Measurements from ENCODE around the gene SPSB2.

SPSB2 gene

DNA sequence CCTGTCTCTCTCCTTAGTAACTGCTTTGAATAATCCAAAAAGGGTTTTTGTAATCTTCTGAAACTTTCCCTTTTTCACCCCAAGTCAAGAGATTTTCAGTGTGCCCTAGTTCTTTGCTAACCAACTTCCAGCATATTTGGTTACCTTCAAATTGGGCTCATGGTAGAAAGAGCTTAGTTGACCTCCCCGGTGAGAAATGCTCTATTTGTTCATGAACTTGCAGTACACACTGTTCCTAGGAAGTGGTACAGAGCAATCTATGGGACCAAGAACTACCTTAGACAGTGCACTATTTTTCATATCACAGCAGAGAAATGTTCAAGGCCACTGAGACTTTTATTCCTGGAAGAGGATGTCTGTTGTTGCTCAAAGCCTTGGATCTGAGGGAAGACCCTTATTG is 19.5 kb downstream of the SPSB2 start:
- peaks cover 28% of the 10 kb centered on the region for H3K4me1 ChIP-seq (ENCODE audit: low read length)
- H4K20me1 ChIP-seq (ENCODE audit: insufficient read depth, low read length) = no peaks in the 10 kb centered on the region
- peaks cover 60% of the 10 kb centered on the region for H3K79me2 ChIP-seq (ENCODE audit: low read length)
- H2AFZ ChIP-seq (ENCODE audit: low read length) = no peak overlapping the region
- H3K4me2 ChIP-seq (ENCODE audit: low read depth, low read length) = peak overlapping the region; percentile 89
- TF ChIP-seq EZH2phosphoT487 (IDR thresholded peaks at IDR 0.05; ENCODE audit: low read length) (no peak), EZH2 (optimal IDR thresholded peaks at IDR 0.05; ENCODE audit: low read depth, low read length) (no peak)
- TF ChIP-seq, protein P1, sequence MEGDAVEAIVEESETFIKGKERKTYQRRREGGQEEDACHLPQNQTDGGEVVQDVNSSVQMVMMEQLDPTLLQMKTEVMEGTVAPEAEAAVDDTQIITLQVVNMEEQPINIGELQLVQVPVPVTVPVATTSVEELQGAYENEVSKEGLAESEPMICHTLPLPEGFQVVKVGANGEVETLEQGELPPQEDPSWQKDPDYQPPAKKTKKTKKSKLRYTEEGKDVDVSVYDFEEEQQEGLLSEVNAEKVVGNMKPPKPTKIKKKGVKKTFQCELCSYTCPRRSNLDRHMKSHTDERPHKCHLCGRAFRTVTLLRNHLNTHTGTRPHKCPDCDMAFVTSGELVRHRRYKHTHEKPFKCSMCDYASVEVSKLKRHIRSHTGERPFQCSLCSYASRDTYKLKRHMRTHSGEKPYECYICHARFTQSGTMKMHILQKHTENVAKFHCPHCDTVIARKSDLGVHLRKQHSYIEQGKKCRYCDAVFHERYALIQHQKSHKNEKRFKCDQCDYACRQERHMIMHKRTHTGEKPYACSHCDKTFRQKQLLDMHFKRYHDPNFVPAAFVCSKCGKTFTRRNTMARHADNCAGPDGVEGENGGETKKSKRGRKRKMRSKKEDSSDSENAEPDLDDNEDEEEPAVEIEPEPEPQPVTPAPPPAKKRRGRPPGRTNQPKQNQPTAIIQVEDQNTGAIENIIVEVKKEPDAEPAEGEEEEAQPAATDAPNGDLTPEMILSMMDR (IDR thresholded peaks at IDR 0.05; ENCODE audit: low read length) = no peak
- H3K27me3 ChIP-seq (replicated peaks; ENCODE audit: insufficient read depth, low read length) = no peaks in the 10 kb centered on the region
- H3F3A ChIP-seq (ENCODE audit: insufficient read depth, low read length) = peaks cover 10% of the 10 kb centered on the region
- no peaks in the 10 kb centered on the region for H3K9me2 ChIP-seq (replicated peaks; ENCODE audit: insufficient read depth, low read length)
- H3K9me3 ChIP-seq (replicated peaks; ENCODE audit: insufficient read depth, low read length) = no peaks in the 10 kb centered on the region
- peak overlapping the region; percentile 52 for H3K9ac ChIP-seq (ENCODE audit: low read length)
- H3K36me3 ChIP-seq (replicated peaks; ENCODE audit: insufficient read depth, low read length) = peaks cover 12% of the 10 kb centered on the region
- no peak for DNase-seq
- H3K4me3 ChIP-seq (ENCODE audit: low read length) = peak overlapping the region; percentile 87
- H3K27ac ChIP-seq (ENCODE audit: low read length) = peak overlapping the region; percentile 42; the same call in 1 of the 2 replicates

DNA sequence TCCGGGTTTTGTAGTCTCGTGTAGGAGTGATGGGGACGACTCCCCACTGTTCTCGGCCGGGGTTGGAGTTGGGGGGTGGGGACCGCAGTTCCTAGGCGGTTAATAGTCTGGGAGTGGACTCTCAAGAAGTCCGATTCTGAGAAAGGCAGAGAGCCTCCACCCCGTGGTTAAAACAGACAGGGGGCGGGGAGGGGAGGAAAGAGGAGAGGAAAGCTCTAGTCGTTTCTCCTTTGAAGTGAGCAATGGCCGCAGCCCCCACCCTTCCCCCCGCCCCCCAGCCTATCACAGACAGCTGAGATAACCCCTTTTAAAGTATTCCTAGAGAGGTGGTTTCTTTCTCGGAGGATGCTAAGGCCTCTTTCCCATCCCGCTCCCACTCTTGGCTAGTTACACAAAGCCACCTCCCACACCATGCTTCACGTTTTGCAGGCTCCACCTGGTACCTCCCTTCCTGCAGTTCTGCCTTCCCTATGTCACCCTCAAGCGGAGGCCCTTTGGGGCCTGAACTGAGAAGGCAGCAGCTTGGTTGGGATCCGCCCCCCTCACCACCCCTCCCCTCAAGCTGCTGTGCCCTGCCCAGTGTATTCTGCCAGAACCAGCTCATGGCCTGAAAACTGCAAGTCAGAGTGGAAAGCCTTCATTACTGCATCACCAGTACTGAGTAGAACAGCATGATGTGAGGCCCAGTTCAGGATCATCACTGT is 20.3 kb downstream of the SPSB2 start:
- Histone ChIP-seq H2AFZ (ENCODE audit: low read length) (no peak overlapping the region), H3K79me2 (ENCODE audit: low read length) (peaks cover 60% of the 10 kb centered on the region)

DNA sequence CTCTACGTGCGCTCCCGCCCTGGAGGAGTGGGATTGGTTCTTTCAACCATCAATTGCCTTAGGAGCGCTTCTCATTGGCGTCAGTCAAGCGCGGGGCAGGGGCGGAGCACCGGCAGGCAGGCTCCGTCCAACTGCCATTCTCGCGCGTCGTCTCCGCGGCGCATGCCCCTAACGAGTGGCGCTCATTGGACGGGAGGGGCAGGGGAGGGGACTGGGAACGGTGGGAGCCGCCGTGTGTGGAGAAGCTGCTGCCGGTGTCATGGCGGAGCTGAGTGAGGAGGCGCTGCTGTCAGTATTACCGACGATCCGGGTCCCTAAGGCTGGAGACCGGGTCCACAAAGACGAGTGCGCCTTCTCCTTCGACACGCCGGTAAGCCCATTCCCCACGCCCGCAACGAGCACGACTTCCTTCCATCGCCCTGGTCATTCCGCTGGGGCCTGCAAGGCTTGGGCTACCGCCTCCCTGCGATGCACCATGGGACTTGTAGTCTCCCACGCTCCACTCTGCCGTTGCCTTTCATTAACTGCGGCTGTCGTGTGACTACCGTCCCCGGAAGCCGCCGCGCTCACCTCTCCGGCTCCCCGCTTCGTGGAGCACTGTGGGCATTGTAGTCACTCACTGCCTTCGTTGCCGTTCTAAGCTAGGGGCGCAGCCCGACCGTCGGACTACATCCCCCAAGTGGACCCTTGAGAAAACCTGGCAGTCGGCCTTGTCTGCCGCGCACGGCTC is 21.0 kb downstream of the SPSB2 start, which contains the start of gene USP5:
Gene USP5, plus strand, starts transcription at position 230 of the 730 bp plus-strand sequence. Its CDS starts 30 bp downstream, at position 260.
- no peaks in the 10 kb centered on the region for H3K36me3 ChIP-seq (replicated peaks; ENCODE audit: insufficient read depth, low read length)
- H3K27ac ChIP-seq (ENCODE audit: low read length) = peak within 1 kb of the TSS; percentile 72; the same call in 1 of the 2 replicates
- peak within 1 kb of the TSS; percentile 84 for H2AFZ ChIP-seq (ENCODE audit: low read length)
- H4K20me1 ChIP-seq (ENCODE audit: insufficient read depth, low read length) = no peaks in the 10 kb centered on the region
- H3K79me2 ChIP-seq (ENCODE audit: low read length) = peaks cover 60% of the 10 kb centered on the region
- peak within 1 kb of the TSS; percentile 65 for H3K9ac ChIP-seq (ENCODE audit: low read length)
- no peaks in the 10 kb centered on the region for H3K27me3 ChIP-seq (replicated peaks; ENCODE audit: insufficient read depth, low read length)
- H3K9me2 ChIP-seq (replicated peaks; ENCODE audit: insufficient read depth, low read length) = no peaks in the 10 kb centered on the region
- H3K9me3 ChIP-seq (replicated peaks; ENCODE audit: insufficient read depth, low read length) = no peaks in the 10 kb centered on the region
- H3K4me1 ChIP-seq (ENCODE audit: low read length) = peaks cover 28% of the 10 kb centered on the region
- TF ChIP-seq, protein P1 (IDR thresholded peaks at IDR 0.05; ENCODE audit: low read length) = no peak
- TF ChIP-seq EZH2phosphoT487 (IDR thresholded peaks at IDR 0.05; ENCODE audit: low read length) = no peak
- no peak for TF ChIP-seq EZH2 (optimal IDR thresholded peaks at IDR 0.05; ENCODE audit: low read depth, low read length)
- H3K4me2 ChIP-seq (ENCODE audit: low read depth, low read length) = peak within 1 kb of the TSS; percentile 97
- peaks cover 10% of the 10 kb centered on the region for H3F3A ChIP-seq (ENCODE audit: insufficient read depth, low read length)
- peak; percentile 99 for DNase-seq
- peak within 1 kb of the TSS; percentile 87 for H3K4me3 ChIP-seq (ENCODE audit: low read length)

More for the DNA sequence above, 20.3 kb downstream of the SPSB2 start:
- Histone ChIP-seq H3K4me2 (ENCODE audit: low read depth, low read length) (peak overlapping the region; percentile 89), H3K4me3 (ENCODE audit: low read length) (peak overlapping the region; percentile 87), H3K9me3 (replicated peaks; ENCODE audit: insufficient read depth, low read length) (no peaks in the 10 kb centered on the region), H3K27me3 (replicated peaks; ENCODE audit: insufficient read depth, low read length) (no peaks in the 10 kb centered on the region), H4K20me1 (ENCODE audit: insufficient read depth, low read length) (no peaks in the 10 kb centered on the region), H3K27ac (ENCODE audit: low read length) (peak overlapping the region; percentile 42; the same call in 1 of the 2 replicates), H3K36me3 (replicated peaks; ENCODE audit: insufficient read depth, low read length) (peaks cover 6% of the 10 kb centered on the region), H3F3A (ENCODE audit: insufficient read depth, low read length) (peaks cover 10% of the 10 kb centered on the region), H3K9ac (ENCODE audit: low read length) (peak overlapping the region; percentile 52), H3K9me2 (replicated peaks; ENCODE audit: insufficient read depth, low read length) (no peaks in the 10 kb centered on the region), H3K4me1 (ENCODE audit: low read length) (peaks cover 28% of the 10 kb centered on the region)
- peak; percentile 63 for DNase-seq
- TF ChIP-seq EZH2phosphoT487 (IDR thresholded peaks at IDR 0.05; ENCODE audit: low read length) = no peak
- no peak for TF ChIP-seq EZH2 (optimal IDR thresholded peaks at IDR 0.05; ENCODE audit: low read depth, low read length)
- TF ChIP-seq, protein P1 (IDR thresholded peaks at IDR 0.05; ENCODE audit: low read length) = no peak
